Neural cell (in vitro differentiated cells): Measurements from ENCODE around the gene PKP1. TPM values are rescaled to one million over a fixed set of nuclear protein-coding genes. Genes with fewer than 3 reads are reported as not detected.

ENCODE experiments used
- H2AFZ ChIP-seq: fragments of 200-600, 300-800 bp; sonication (generic), shearing (Covaris generic); 2 replicates; pipeline ENCODE4 v1.6.0; 2014; ENCODE audit warnings: low read depth, mild to moderate bottlenecking, antibody characterized with exemption, low read length, moderate library complexity
- H3F3A ChIP-seq: fragments of 200-600 bp; shearing (Covaris generic); 2 replicates; pipeline ENCODE4 v1.6.1; 2016; ENCODE audit warnings: mild to moderate bottlenecking, moderate library complexity, mixed read lengths, antibody characterized with exemption, low read length; ENCODE audit not compliant: insufficient read depth, poor library complexity, severe bottlenecking
- H3K27ac ChIP-seq: fragments of 200-600, 300-800 bp; sonication (generic), shearing (Covaris generic); 2 replicates; pipeline ENCODE4 v1.5.1; 2014; ENCODE audit warnings: mild to moderate bottlenecking, low read length, moderate library complexity
- H3K27me3 ChIP-seq: fragments of 300-800, 200-600 bp; sonication (generic), shearing (Covaris generic); 2 replicates; pipeline ENCODE4 v1.6.0; 2014; ENCODE audit warnings: mild to moderate bottlenecking, low read depth, low read length, moderate library complexity; ENCODE audit not compliant: insufficient read depth
- H3K36me3 ChIP-seq: fragments of 300-800, 200-600 bp; sonication (generic), shearing (Covaris generic); 2 replicates; pipeline ENCODE4 v1.5.1; 2014; ENCODE audit warnings: mild to moderate bottlenecking, antibody characterized with exemption, low read length, moderate library complexity; ENCODE audit not compliant: insufficient read depth
- H3K4me2 ChIP-seq: fragments of 300-800, 200-600 bp; sonication (generic), shearing (Covaris generic); 2 replicates; pipeline ENCODE4 v1.6.0; 2014; ENCODE audit warnings: mild to moderate bottlenecking, low read length
- H3K4me3 ChIP-seq: fragments of 300-800, 200-600 bp; sonication (generic), shearing (Covaris generic); 2 replicates; pipeline ENCODE4 v1.5.1; 2014; ENCODE audit warnings: mild to moderate bottlenecking, low read length, moderate library complexity
- H3K79me2 ChIP-seq: fragments of 200-600 bp; shearing (Covaris generic); replicated peaks from 2 replicates; pipeline ENCODE4 v1.6.0; 2014; ENCODE audit warnings: mild to moderate bottlenecking, low read length, moderate library complexity; ENCODE audit not compliant: insufficient read depth
- H3K9ac ChIP-seq: fragments of 300-800, 200-600 bp; sonication (generic), shearing (Covaris generic); 2 replicates; pipeline ENCODE4 v1.6.1; 2016; ENCODE audit warnings: mild to moderate bottlenecking, low read length, mixed read lengths
- H3K9me2 ChIP-seq: fragments of 200-600 bp; shearing (Covaris generic); 2 replicates; pipeline ENCODE4 v1.6.1; 2016; ENCODE audit warnings: mild to moderate bottlenecking, low read length, mixed read lengths; ENCODE audit not compliant: insufficient read depth
- H3K9me3 ChIP-seq: fragments of 200-600, 300-800 bp; sonication (generic), shearing (Covaris generic); 2 replicates; pipeline ENCODE4 v1.6.1; 2016; ENCODE audit warnings: mild to moderate bottlenecking, mixed run types, low read length, moderate library complexity, mixed read lengths
- H4K20me1 ChIP-seq: fragments of 200-600 bp; shearing (Covaris generic); 2 replicates; pipeline ENCODE4 v1.6.1; 2016; ENCODE audit warnings: mild to moderate bottlenecking, mixed run types; ENCODE audit not compliant: insufficient read depth
- EP300 ChIP-seq: fragments of 450-650 bp; conservative IDR thresholded peaks from 2 replicates; pipeline ENCODE4 v1.6.1; 2014; ENCODE audit warnings: antibody characterized with exemption, mild to moderate bottlenecking, moderate library complexity; ENCODE audit not compliant: poor library complexity, severe bottlenecking
- EZH2 ChIP-seq: fragments of 200-600, 300-800 bp; shearing (Covaris generic), sonication (generic); IDR thresholded peaks from 2 replicates; pipeline ENCODE4 v1.6.1; 2014; ENCODE audit warnings: antibody characterized with exemption, low read length, borderline replicate concordance, mild to moderate bottlenecking; ENCODE audit not compliant: insufficient read depth, poor library complexity, severe bottlenecking
- MXI1 ChIP-seq: fragments of 450-650 bp; conservative IDR thresholded peaks from 2 replicates; pipeline ENCODE4 v1.6.1; 2014; ENCODE audit warnings: antibody characterized with exemption, mild to moderate bottlenecking; ENCODE audit not compliant: poor library complexity, severe bottlenecking
- POLR2AphosphoS5 ChIP-seq: IDR thresholded peaks from 2 replicates; pipeline ENCODE4 v1.6.1; 2012
- RAD21 ChIP-seq: fragments of 450-650 bp; conservative IDR thresholded peaks from 2 replicates; pipeline ENCODE4 v1.6.1; 2014; ENCODE audit warnings: antibody characterized with exemption, mild to moderate bottlenecking, moderate library complexity
- REST ChIP-seq: IDR thresholded peaks from 2 replicates; pipeline ENCODE4 v1.6.1; 2012; ENCODE audit warnings: borderline replicate concordance
- SMC3 ChIP-seq: fragments of 450-650 bp; conservative IDR thresholded peaks from 2 replicates; pipeline ENCODE4 v1.6.1; 2014; ENCODE audit warnings: antibody characterized with exemption, mild to moderate bottlenecking, moderate library complexity; ENCODE audit not compliant: poor library complexity
- TAF1 ChIP-seq: IDR thresholded peaks from 2 replicates; pipeline ENCODE4 v1.6.1; 2012; ENCODE audit warnings: low read depth
- polyA plus RNA-seq: library from polyadenylated mRNA; depleted of rRNA; stranded (reverse); fragments of >200 nt; gene quantifications from 2 replicates; pipeline ENCODE4 v1.2.3, GENCODE V29; 2014
- TF ChIP-seq, protein P1 (sequence below): fragments of 450-650 bp; IDR thresholded peaks from 2 replicates; pipeline ENCODE4 v1.5.1; 2014; ENCODE audit warnings: antibody characterized with exemption, mild to moderate bottlenecking, moderate library complexity; ENCODE audit not compliant: poor library complexity, severe bottlenecking

Gene PKP1
- polyA plus RNA-seq, 1 donor from 2014 or later, result not detected

DNA sequence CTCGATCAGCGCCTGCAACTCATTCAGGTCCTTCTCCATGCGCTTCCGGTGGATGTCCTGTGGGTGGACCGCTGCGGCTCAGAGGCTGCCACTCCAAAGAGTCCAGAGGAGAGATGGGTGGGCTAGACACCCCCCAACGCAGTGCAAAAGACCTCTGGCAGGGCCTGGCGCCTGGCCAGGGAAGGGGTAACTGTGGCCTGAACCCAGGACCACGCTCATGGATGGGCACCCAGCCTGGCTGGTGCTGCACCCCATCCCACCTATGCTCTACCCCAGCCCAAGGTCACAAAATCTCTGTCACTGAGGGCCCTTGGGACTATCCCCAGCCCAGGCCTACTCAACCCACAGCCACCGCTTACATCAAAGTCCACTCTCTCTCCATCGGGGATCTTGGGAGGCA is 81.9 kb downstream of the PKP1 start:
- no peaks in the 10 kb centered on the region for H4K20me1 ChIP-seq

GRCh38 chr1:201366696-201367095 is 83.4 kb downstream of the PKP1 start:
- no peaks in the 10 kb centered on the region for H4K20me1 ChIP-seq
- no peak overlapping the region for H3K4me2 ChIP-seq
- no peaks in the 10 kb centered on the region for H3K36me3 ChIP-seq
- H3K9ac ChIP-seq, result no peak overlapping the region
- H3K9me3 ChIP-seq, result no peaks in the 10 kb centered on the region
- H3K27me3 ChIP-seq, result no peaks in the 10 kb centered on the region
- no peak overlapping the region for H2AFZ ChIP-seq
- H3K4me3 ChIP-seq, result no peak overlapping the region
- no peak overlapping the region for H3K27ac ChIP-seq
- H3F3A ChIP-seq, result no peaks in the 10 kb centered on the region
- no peaks in the 10 kb centered on the region for H3K79me2 ChIP-seq
- H3K9me2 ChIP-seq, result no peaks in the 10 kb centered on the region
- TF ChIP-seq, protein P1, sequence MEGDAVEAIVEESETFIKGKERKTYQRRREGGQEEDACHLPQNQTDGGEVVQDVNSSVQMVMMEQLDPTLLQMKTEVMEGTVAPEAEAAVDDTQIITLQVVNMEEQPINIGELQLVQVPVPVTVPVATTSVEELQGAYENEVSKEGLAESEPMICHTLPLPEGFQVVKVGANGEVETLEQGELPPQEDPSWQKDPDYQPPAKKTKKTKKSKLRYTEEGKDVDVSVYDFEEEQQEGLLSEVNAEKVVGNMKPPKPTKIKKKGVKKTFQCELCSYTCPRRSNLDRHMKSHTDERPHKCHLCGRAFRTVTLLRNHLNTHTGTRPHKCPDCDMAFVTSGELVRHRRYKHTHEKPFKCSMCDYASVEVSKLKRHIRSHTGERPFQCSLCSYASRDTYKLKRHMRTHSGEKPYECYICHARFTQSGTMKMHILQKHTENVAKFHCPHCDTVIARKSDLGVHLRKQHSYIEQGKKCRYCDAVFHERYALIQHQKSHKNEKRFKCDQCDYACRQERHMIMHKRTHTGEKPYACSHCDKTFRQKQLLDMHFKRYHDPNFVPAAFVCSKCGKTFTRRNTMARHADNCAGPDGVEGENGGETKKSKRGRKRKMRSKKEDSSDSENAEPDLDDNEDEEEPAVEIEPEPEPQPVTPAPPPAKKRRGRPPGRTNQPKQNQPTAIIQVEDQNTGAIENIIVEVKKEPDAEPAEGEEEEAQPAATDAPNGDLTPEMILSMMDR, result no peak
- TF ChIP-seq TAF1 (no peak), SMC3 (no peak), REST (no peak), POLR2AphosphoS5 (no peak), EZH2 (no peak), MXI1 (no peak), EP300 (no peak), RAD21 (no peak)

More for the DNA sequence above, 81.9 kb downstream of the PKP1 start:
- no peaks in the 10 kb centered on the region for H3K27me3 ChIP-seq
- no peak overlapping the region for H3K9ac ChIP-seq
- H3F3A ChIP-seq, result no peaks in the 10 kb centered on the region
- no peaks in the 10 kb centered on the region for H3K9me2 ChIP-seq
- no peaks in the 10 kb centered on the region for H3K79me2 ChIP-seq
- H2AFZ ChIP-seq, result no peak overlapping the region
- H3K4me3 ChIP-seq, result no peak overlapping the region
- no peak for TF ChIP-seq REST
- no peak for TF ChIP-seq MXI1
- TF ChIP-seq SMC3, result no peak
- no peaks in the 10 kb centered on the region for H3K9me3 ChIP-seq
- H3K36me3 ChIP-seq, result no peaks in the 10 kb centered on the region
- H3K27ac ChIP-seq, result no peak overlapping the region
- H3K4me2 ChIP-seq, result no peak overlapping the region
